ENCODE results near the gene SND1. TPM values are rescaled to one million over a fixed set of nuclear protein-coding genes. Genes with fewer than 3 reads are reported as not detected.

The SND1 gene
- total and polyA plus RNA-seq, 3 experiments from 2014 or later: 121 to 203 (median 198) TPM

DNA sequence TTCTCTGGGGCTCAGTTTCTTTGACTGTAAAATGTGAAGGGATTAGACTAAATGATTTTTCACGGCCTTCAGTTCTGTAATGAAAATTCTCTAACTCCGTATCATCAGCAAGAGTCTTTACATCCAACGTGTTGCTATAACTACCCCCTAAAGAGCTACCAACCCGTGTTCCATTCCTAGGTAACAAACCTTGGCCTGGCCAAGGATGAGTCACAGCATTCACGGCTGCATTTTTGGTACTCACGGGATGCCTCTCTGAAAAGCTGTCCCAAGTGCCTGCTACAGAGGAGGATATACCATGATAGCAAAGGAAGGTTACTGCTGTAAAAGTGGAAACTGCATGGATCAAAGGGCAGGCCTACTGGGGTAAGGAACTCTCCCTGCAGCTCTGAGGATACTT, 373.4 kb downstream of the SND1 start:
- peaks cover 3% of the 10 kb centered on the region for H3K36me3 ChIP-seq (ENCODE audit: insufficient read depth, low read length)
- no peaks in the 10 kb centered on the region for H3K4me1 ChIP-seq (ENCODE audit: insufficient read depth, low read length)
- CTCF ChIA-PET: no interaction called here
- Mint-ChIP-seq H3K36me3 (peaks cover 13 to 22% (median 14%) of the 10 kb centered on the region in 3 donors), H3K4me1 (peaks cover 12 to 19% (median 15%) of the 10 kb centered on the region in 3 donors), H3K4me3 (no peak overlapping the region), H3K27ac (no peak overlapping the region), H3K27me3 (peaks cover 11 to 12% of the 10 kb centered on the region in 2 donors), H3K9me3 (no peaks in the 10 kb centered on the region)
- H3K4me3 ChIP-seq (ENCODE audit: low read length): no peak overlapping the region
- POLR2A ChIA-PET: no interaction called here
- H3K9me3 ChIP-seq (ENCODE audit: low read length): no peaks in the 10 kb centered on the region
- H3K27me3 ChIP-seq (ENCODE audit: insufficient read depth, low read length, poor library complexity, severe bottlenecking): no peaks in the 10 kb centered on the region
- no peak overlapping the region for H3K27ac ChIP-seq (ENCODE audit: low read depth, low read length)
- DNase-seq: no peak

DNA sequence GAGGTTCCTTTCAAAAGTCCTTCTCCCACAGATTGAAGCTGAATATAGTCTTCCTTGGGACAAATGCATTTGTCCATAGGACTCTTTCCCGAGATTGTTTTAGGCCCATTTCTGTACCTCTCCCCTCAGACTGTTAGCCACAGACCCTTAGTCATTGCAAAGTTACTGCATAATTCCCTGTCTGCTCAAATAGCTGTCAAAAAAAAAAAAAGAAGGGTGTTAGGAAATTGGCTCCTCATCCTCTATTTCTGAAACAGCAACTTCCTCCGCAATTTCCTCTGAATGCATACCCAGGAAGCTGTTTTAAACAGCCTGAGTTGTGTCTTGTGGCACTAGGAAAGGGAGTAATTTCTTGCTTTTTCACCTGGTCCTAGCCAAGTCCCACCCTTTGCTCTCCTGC, 373.8 kb downstream of the SND1 start:
- Histone ChIP-seq H3K27me3 (ENCODE audit: insufficient read depth, low read length, poor library complexity, severe bottlenecking) (no peaks in the 10 kb centered on the region), H3K36me3 (ENCODE audit: insufficient read depth, low read length) (peaks cover 3% of the 10 kb centered on the region), H3K9me3 (ENCODE audit: low read length) (no peaks in the 10 kb centered on the region), H3K27ac (ENCODE audit: low read depth, low read length) (no peak overlapping the region), H3K4me1 (ENCODE audit: insufficient read depth, low read length) (no peaks in the 10 kb centered on the region), H3K4me3 (ENCODE audit: low read length) (no peak overlapping the region)
- Mint-ChIP-seq H3K27me3 (peaks cover 12 to 15% of the 10 kb centered on the region in 2 donors), H3K4me3 (no peak overlapping the region), H3K9me3 (no peaks in the 10 kb centered on the region), H3K27ac (no peak overlapping the region), H3K4me1 (peaks cover 16 to 23% (median 20%) of the 10 kb centered on the region in 3 donors), H3K36me3 (peaks cover 11 to 18% (median 12%) of the 10 kb centered on the region in 3 donors)
- ChIA-PET CTCF (no interaction called here), POLR2A (no interaction called here)
- no peak for DNase-seq

DNA sequence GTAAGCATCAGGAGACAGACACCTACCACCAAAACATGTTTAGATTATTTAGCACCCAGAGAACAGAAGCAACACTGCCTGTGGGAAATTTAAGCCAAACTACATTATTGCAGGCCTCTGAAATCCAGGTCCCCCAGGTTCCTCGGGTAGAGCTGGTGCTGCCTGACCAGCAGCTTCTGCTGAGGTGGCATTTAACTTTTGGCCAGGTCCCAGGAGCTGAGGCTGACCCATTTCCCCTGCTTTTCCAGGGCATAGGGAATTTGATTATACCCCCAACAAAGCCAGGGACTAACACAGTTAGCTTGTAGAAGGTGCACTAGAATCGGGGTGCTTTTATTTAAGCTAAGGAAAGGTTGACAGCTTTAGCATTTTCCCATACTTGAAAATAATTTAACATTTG, 374.6 kb downstream of the SND1 start:
- peaks cover 3% of the 10 kb centered on the region for H3K36me3 ChIP-seq (ENCODE audit: insufficient read depth, low read length)
- no peak for DNase-seq
- Mint-ChIP-seq H3K27ac (no peak overlapping the region), H3K27me3 (peaks cover 12 to 15% of the 10 kb centered on the region in 2 donors), H3K4me1 (peaks cover 17 to 23% (median 20%) of the 10 kb centered on the region in 3 donors), H3K4me3 (peak overlapping the region in 1 of 7 donors; percentile 51), H3K9me3 (no peaks in the 10 kb centered on the region), H3K36me3 (peaks cover 8 to 16% (median 8%) of the 10 kb centered on the region in 3 donors)
- ChIA-PET POLR2A (no interaction called here), CTCF (no interaction called here)
- no peaks in the 10 kb centered on the region for H3K9me3 ChIP-seq (ENCODE audit: low read length)
- H3K4me1 ChIP-seq (ENCODE audit: insufficient read depth, low read length): no peaks in the 10 kb centered on the region
- no peaks in the 10 kb centered on the region for H3K27me3 ChIP-seq (ENCODE audit: insufficient read depth, low read length, poor library complexity, severe bottlenecking)
- no peak overlapping the region for H3K27ac ChIP-seq (ENCODE audit: low read depth, low read length)
- no peak overlapping the region for H3K4me3 ChIP-seq (ENCODE audit: low read length)

DNA sequence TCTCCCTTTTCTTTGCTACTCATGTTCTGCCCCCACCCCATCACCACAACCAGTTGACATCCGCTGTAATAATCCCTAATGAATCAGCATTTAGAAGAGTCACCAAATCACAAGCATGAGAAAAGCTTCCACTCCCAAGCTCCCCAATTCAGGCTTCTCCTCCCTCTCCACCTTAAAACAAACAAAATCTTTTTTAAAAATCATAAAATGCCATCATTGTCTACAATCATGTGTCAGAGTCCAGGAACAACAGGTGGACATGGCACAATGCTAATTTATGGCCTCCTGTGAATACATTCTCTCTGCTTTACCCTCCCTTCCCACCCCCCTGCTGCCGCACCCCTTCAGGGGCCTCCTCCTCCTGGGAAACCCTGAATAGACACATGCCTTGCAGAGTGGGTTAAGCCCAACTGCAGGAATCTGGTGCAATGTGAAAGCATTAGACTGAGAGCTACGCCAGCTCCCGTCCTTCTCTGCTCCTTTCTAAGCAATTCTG, 375.5 kb downstream of the SND1 start:
- CTCF ChIA-PET: interaction anchor here (1.3 kb wide), 1 partner anchor 8 kb away, joined by 3 read pairs; no protein-coding TSS in a partner anchor

DNA sequence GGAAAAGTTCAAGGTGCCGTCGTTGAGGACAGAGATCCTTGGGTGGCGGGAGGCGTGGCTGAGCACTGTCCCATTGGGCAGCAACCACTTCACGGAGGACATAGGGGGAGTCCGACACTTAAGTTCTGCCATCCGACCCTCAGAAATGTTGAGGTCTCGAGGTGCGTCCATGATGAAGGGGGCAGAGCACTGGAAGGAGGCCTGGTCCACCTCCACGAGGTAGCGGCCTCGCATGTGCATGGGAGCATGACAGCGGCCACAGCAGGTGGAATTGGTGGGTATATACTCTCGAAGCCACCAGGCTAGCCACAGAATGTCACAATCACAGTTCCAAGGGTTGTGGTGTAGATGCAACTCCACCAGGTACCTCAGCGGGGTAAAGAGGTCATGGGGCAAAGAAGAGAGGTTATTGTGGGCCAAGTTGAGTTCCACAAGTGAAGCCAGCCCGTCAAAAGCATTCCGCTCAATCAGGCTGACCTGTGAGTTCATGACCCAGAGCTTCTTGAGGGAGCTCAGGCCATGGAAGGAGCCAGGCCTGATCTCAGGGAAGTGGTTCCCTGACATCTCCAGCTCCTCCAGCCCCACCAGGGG, 377.5 kb downstream of the SND1 start:
- CTCF ChIA-PET: no interaction called here
- Mint-ChIP-seq H3K4me1 (peaks cover 20 to 23% (median 20%) of the 10 kb centered on the region in 3 donors), H3K36me3 (peaks cover 8 to 11% (median 9%) of the 10 kb centered on the region in 3 donors), H3K27ac (peak overlapping the region in 1 of 8 donors; percentile 27), H3K9me3 (no peaks in the 10 kb centered on the region), H3K27me3 (peaks cover 15% of the 10 kb centered on the region in 2 donors), H3K4me3 (peak overlapping the region; percentile 39 to 85 (median 77))
- no peak for DNase-seq
- no peak overlapping the region for H3K27ac ChIP-seq (ENCODE audit: low read depth, low read length)
- H3K27me3 ChIP-seq (ENCODE audit: insufficient read depth, low read length, poor library complexity, severe bottlenecking): no peaks in the 10 kb centered on the region
- POLR2A ChIA-PET: no interaction called here
- H3K9me3 ChIP-seq (ENCODE audit: low read length): no peaks in the 10 kb centered on the region
- H3K36me3 ChIP-seq (ENCODE audit: insufficient read depth, low read length): peaks cover 5% of the 10 kb centered on the region
- H3K4me1 ChIP-seq (ENCODE audit: insufficient read depth, low read length): no peaks in the 10 kb centered on the region
- H3K4me3 ChIP-seq (ENCODE audit: low read length): no peak overlapping the region

More for the DNA sequence above, 375.5 kb downstream of the SND1 start:
- no peaks in the 10 kb centered on the region for H3K4me1 ChIP-seq (ENCODE audit: insufficient read depth, low read length)
- H3K27ac ChIP-seq (ENCODE audit: low read depth, low read length): no peak overlapping the region
- DNase-seq: no peak
- no peaks in the 10 kb centered on the region for H3K27me3 ChIP-seq (ENCODE audit: insufficient read depth, low read length, poor library complexity, severe bottlenecking)
- H3K27me3 Mint-ChIP-seq: peaks cover 13 to 15% of the 10 kb centered on the region in 2 donors
- POLR2A ChIA-PET: no interaction called here
- no peak overlapping the region for H3K4me3 ChIP-seq (ENCODE audit: low read length)
- no peaks in the 10 kb centered on the region for H3K9me3 Mint-ChIP-seq
- no peak overlapping the region for H3K4me3 Mint-ChIP-seq
- no peak overlapping the region for H3K27ac Mint-ChIP-seq
- H3K36me3 Mint-ChIP-seq: peaks cover 7 to 13% (median 8%) of the 10 kb centered on the region in 3 donors
- peaks cover 20 to 23% (median 21%) of the 10 kb centered on the region in 3 donors for H3K4me1 Mint-ChIP-seq
- no peaks in the 10 kb centered on the region for H3K9me3 ChIP-seq (ENCODE audit: low read length)
- peaks cover 3% of the 10 kb centered on the region for H3K36me3 ChIP-seq (ENCODE audit: insufficient read depth, low read length)

DNA sequence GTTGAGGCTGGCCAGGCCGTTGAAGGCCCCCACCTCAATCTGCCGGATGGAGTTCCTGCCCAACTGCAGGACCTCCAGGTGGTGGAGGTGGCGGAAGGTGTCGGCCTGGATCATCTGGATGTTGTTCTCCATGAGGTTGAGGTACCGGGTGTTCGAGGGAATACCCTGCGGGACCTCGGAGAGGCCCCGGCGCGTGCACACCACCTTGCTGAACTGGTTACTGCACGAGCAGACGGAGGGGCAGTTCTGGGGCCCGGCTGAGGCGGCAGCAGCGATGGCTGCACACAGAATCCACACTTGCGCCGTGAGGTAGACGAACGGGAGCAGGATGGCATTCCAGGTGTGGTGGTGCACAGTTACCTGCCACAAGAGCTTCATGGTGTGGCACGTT, 378.3 kb downstream of the SND1 start:
- Mint-ChIP-seq H3K27me3 (peaks cover 15% of the 10 kb centered on the region in 2 donors), H3K9me3 (no peaks in the 10 kb centered on the region), H3K36me3 (peaks cover 8 to 11% (median 9%) of the 10 kb centered on the region in 3 donors), H3K27ac (peak overlapping the region in 1 of 8 donors; percentile 58), H3K4me1 (peaks cover 20 to 23% (median 20%) of the 10 kb centered on the region in 3 donors), H3K4me3 (peak overlapping the region; percentile 52 to 85 (median 77))
- H3K36me3 ChIP-seq (ENCODE audit: insufficient read depth, low read length): peaks cover 5% of the 10 kb centered on the region
- CTCF ChIA-PET: no interaction called here
- H3K4me1 ChIP-seq (ENCODE audit: insufficient read depth, low read length): no peaks in the 10 kb centered on the region
- no peaks in the 10 kb centered on the region for H3K27me3 ChIP-seq (ENCODE audit: insufficient read depth, low read length, poor library complexity, severe bottlenecking)
- H3K9me3 ChIP-seq (ENCODE audit: low read length): no peaks in the 10 kb centered on the region
- POLR2A ChIA-PET: no interaction called here
- no peak overlapping the region for H3K27ac ChIP-seq (ENCODE audit: low read depth, low read length)
- no peak for DNase-seq
- no peak overlapping the region for H3K4me3 ChIP-seq (ENCODE audit: low read length)

DNA sequence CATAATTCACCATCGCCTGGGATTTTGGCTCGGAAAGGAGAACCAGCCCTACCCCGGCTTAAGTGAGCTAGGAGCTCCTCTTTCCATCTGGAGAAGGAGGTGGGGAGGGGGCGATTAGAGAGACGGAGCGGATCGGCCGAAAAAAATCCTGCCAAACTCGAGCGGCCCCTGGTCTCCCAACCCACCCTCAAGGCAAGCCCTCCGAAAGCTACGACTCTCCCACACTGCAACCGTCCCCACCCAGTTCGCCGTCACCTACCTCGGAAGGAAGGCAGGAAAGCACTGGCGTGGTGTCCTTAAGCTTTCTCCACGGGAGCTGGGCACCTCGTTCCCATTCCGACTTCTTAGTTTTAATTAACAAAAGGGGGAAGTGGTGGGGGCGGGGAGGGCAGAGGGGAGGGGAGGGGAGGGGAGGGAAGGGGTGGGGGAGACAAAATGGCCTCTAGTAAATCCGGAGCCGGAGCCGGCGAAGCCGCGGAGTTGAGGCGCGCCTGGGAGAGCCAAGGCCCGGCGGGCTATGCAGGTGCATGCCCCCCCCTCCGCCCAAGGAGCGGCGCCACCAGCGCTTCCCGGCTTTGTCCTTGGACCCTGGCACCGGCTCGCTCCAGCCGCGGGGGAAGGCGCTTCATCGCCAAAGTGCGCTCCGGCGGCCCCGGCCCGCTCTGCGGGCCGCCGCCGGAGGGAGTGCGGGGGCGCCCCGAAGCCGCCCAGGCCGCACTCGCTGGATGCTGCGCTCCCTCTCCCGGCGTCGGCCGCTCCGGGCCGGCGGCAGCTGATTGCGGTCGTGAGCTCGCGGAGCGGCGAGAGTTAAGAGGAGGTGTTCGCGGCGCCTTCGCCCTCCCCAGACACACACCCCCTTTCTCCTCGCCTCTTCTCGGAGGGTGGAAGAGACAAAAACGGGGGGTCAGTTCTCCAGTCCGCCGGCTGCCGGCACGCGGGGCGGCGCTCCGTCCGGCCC, 378.9 kb downstream of the SND1 start, which contains the start of gene LRRC4:
Gene LRRC4, minus strand, starts transcription at position 784 of the 958 bp plus-strand sequence. CDS start 797 bp downstream, outside the sequence.
- peaks cover 5% of the 10 kb centered on the region for H3K36me3 ChIP-seq (ENCODE audit: insufficient read depth, low read length)
- no peaks in the 10 kb centered on the region for H3K9me3 ChIP-seq (ENCODE audit: low read length)
- H3K4me3 Mint-ChIP-seq: peak within 1 kb of the TSS; percentile 83 to 94 (median 89)
- H3K27me3 ChIP-seq (ENCODE audit: insufficient read depth, low read length, poor library complexity, severe bottlenecking): no peaks in the 10 kb centered on the region
- peak within 1 kb of the TSS; percentile 34 for H3K4me3 ChIP-seq (ENCODE audit: low read length)
- ChIA-PET CTCF (no interaction called here), POLR2A (no interaction called here)
- peaks cover 20 to 23% (median 20%) of the 10 kb centered on the region in 3 donors for H3K4me1 Mint-ChIP-seq
- peaks cover 15% of the 10 kb centered on the region in 2 donors for H3K27me3 Mint-ChIP-seq
- peaks cover 8 to 11% (median 9%) of the 10 kb centered on the region in 3 donors for H3K36me3 Mint-ChIP-seq
- H3K4me1 ChIP-seq (ENCODE audit: insufficient read depth, low read length): no peaks in the 10 kb centered on the region
- H3K27ac ChIP-seq (ENCODE audit: low read depth, low read length): no peak within 1 kb of the TSS
- DNase-seq: peak in 2 of 5 donors; percentile 9 to 16
- H3K9me3 Mint-ChIP-seq: no peaks in the 10 kb centered on the region
- peak within 1 kb of the TSS in 2 of 8 donors; percentile 80 to 82 for H3K27ac Mint-ChIP-seq

Measured in CD8-positive, alpha-beta memory T cell (primary cell).